ENCODE results near the gene HGD. TPM values are rescaled to one million over a fixed set of nuclear protein-coding genes. Genes with fewer than 3 reads are reported as not detected.

The HGD gene
- total RNA-seq, 1 donor from 2014 or later = 0.88 TPM

DNA sequence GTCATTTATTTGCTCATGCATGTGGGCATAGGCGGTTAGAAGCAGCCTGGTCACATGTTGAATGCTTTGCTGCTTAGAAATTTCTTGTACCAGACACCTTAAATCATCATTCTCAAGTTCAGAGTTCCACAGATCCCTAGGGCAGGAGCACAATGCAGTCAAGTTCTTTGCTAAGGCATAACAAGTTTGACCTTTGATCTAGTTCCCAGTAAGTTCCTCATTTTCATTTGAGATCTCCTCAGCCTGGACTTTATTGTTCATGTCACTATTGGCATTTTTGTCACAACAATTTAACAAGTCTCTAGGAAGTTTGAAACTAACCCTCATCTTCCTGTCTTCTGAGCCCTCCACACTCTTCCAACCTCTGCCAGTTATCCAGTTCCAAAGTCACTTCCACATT lies 22.8 kb downstream of the HGD start:
- H3K36me3 ChIP-seq (ENCODE audit: control insufficient read depth, insufficient read depth, low read length) = no peaks in the 10 kb centered on the region
- H3K27me3 ChIP-seq (ENCODE audit: control insufficient read depth, insufficient read depth, low read length) = no peaks in the 10 kb centered on the region
- TF ChIP-seq, protein P1, sequence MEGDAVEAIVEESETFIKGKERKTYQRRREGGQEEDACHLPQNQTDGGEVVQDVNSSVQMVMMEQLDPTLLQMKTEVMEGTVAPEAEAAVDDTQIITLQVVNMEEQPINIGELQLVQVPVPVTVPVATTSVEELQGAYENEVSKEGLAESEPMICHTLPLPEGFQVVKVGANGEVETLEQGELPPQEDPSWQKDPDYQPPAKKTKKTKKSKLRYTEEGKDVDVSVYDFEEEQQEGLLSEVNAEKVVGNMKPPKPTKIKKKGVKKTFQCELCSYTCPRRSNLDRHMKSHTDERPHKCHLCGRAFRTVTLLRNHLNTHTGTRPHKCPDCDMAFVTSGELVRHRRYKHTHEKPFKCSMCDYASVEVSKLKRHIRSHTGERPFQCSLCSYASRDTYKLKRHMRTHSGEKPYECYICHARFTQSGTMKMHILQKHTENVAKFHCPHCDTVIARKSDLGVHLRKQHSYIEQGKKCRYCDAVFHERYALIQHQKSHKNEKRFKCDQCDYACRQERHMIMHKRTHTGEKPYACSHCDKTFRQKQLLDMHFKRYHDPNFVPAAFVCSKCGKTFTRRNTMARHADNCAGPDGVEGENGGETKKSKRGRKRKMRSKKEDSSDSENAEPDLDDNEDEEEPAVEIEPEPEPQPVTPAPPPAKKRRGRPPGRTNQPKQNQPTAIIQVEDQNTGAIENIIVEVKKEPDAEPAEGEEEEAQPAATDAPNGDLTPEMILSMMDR (IDR thresholded peaks at IDR 0.05; ENCODE audit: insufficient read depth, low read length, poor library complexity, severe bottlenecking) = no peak
- DNase-seq (ENCODE audit: low read depth) = no peak
- H3K4me3 ChIP-seq (ENCODE audit: low read depth, low read length) = no peak overlapping the region

DNA sequence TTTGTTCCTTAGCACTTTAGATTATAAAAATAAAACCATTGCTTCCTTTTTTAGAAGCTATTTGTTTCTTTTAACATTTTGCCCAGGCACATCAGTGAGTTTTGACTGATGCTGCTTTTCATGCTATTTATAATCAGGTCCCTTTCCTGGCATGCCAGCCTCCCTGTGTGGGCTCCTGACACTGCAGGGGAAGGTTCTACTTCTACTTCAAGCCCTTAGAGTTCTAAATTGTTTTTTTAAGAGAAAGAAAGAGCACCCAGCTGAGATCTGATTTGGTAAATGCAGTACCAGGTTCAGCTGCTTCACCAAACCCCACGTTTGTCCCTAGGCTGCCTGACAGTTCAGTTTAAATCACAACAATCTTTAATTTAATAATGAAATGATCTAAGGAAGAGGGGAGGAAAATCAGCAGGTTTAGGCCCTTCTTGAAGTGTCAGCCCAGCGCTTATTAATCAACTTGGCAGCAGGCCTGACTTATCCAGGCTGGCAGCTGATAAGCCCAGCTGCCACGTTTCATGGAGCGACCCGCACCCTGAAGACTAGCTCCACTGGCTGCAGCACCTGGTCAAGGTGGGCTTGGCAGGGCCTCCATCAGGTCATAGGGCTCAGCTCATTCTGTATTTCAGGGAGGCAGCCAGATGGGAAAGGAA lies 29.0 kb downstream of the HGD start:
- Histone ChIP-seq H3K4me3 (ENCODE audit: low read depth, low read length) (no peak overlapping the region), H3K36me3 (ENCODE audit: control insufficient read depth, insufficient read depth, low read length) (no peaks in the 10 kb centered on the region), H3K27me3 (ENCODE audit: control insufficient read depth, insufficient read depth, low read length) (no peaks in the 10 kb centered on the region)
- no peak for DNase-seq (ENCODE audit: low read depth)
- TF ChIP-seq, protein P1 (IDR thresholded peaks at IDR 0.05; ENCODE audit: insufficient read depth, low read length, poor library complexity, severe bottlenecking) = no peak

DNA sequence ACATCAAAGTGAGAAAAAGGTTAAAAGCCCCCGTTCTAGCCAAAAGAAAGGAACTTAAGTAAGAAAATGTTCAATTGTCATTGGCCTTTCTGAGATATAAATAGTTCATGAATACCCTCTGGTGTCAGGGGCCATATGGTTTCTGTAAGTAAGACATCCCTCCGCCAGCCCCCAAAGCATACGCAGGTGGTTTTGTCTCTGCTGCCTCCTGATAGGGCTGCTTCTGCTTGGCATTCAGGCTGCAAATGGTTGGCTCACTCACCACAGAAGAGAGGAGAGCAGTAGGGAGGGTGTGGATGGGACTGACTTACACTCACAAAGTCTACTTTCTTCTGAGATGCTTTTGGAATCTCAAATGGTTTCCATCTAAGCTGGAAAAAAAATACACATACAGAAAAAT lies 29.8 kb downstream of the HGD start:
- no peak overlapping the region for H3K4me3 ChIP-seq (ENCODE audit: low read depth, low read length)
- no peaks in the 10 kb centered on the region for H3K27me3 ChIP-seq (ENCODE audit: control insufficient read depth, insufficient read depth, low read length)
- DNase-seq (ENCODE audit: low read depth) = no peak
- TF ChIP-seq, protein P1 (IDR thresholded peaks at IDR 0.05; ENCODE audit: insufficient read depth, low read length, poor library complexity, severe bottlenecking) = no peak
- H3K36me3 ChIP-seq (ENCODE audit: control insufficient read depth, insufficient read depth, low read length) = no peaks in the 10 kb centered on the region

DNA sequence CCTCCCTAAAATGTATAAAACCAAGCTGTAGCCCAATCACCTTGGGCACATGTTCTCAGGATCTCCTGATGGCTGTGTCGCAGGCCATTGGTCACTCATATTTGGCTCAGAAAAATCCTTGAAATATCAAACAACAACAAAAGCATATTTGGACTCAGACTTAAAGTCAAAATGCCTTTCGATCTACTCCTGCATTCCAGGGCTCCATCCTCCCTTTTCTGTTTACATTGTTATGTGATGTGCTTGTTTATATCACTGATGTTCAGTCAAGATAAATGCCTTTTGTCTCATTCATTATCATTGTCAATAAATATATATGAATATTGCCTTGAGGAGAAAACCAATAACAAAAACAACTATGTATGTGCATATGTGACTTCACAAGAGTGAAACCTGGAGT lies 31.7 kb downstream of the HGD start:
- H3K27me3 ChIP-seq (ENCODE audit: control insufficient read depth, insufficient read depth, low read length) = no peaks in the 10 kb centered on the region
- no peak overlapping the region for H3K4me3 ChIP-seq (ENCODE audit: low read depth, low read length)
- TF ChIP-seq, protein P1 (IDR thresholded peaks at IDR 0.05; ENCODE audit: insufficient read depth, low read length, poor library complexity, severe bottlenecking) = no peak
- no peak for DNase-seq (ENCODE audit: low read depth)
- no peaks in the 10 kb centered on the region for H3K36me3 ChIP-seq (ENCODE audit: control insufficient read depth, insufficient read depth, low read length)

DNA sequence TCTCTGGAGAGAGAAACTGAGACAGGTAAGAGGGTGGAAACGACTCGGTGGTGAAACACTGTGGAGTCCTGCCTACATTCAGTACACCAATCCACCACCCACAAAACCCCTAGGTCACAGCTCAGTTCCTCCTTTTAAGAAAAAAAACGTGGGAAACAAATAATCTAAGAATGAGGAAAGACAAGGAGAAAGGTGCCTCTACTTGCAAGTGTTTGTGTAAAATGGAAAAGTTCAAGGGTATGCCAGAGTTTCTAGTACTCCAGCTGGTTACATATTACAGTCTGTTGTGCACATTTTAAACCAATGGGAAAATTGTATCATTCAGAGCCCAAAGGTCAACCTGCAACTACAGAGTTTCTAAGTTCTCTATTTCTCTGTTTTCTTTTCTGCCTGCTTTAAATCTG lies 32.2 kb downstream of the HGD start:
- H3K27me3 ChIP-seq (ENCODE audit: control insufficient read depth, insufficient read depth, low read length) = no peaks in the 10 kb centered on the region
- H3K36me3 ChIP-seq (ENCODE audit: control insufficient read depth, insufficient read depth, low read length) = no peaks in the 10 kb centered on the region
- TF ChIP-seq, protein P1 (IDR thresholded peaks at IDR 0.05; ENCODE audit: insufficient read depth, low read length, poor library complexity, severe bottlenecking) = no peak
- DNase-seq (ENCODE audit: low read depth) = no peak
- H3K4me3 ChIP-seq (ENCODE audit: low read depth, low read length) = no peak overlapping the region

DNA sequence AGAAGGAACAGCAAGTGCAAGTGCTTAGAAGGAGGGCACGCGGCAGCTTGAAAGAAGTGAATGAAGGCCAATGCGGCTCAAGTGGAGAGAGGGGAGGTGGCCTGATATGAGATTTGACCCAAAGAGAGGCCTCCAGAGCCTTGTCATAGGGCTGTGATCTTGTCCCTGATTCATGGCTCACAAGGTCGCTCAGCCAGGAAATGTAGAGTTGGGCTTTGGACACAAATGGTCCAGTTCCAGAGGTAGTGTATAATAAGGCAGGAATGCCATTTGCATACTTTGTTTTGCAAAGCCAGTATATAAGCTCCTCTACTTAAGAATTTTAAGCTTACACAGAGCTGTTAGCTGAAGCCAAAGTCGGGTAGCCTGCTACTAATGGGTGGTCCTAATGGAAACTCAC lies 33.7 kb downstream of the HGD start:
- Histone ChIP-seq H3K27me3 (ENCODE audit: control insufficient read depth, insufficient read depth, low read length) (no peaks in the 10 kb centered on the region), H3K36me3 (ENCODE audit: control insufficient read depth, insufficient read depth, low read length) (no peaks in the 10 kb centered on the region), H3K4me3 (ENCODE audit: low read depth, low read length) (no peak overlapping the region)
- no peak for DNase-seq (ENCODE audit: low read depth)
- TF ChIP-seq, protein P1 (IDR thresholded peaks at IDR 0.05; ENCODE audit: insufficient read depth, low read length, poor library complexity, severe bottlenecking) = no peak
